Ishikawa (cell line): ENCODE measurements around the gene RTTN.

Experiments used
- CREB1 ChIP-seq: IDR thresholded peaks from 2 replicates; pipeline ENCODE4 v1.6.1; 2012; ENCODE audit warnings: low read depth
- FOXM1 ChIP-seq: IDR thresholded peaks from 2 replicates; pipeline ENCODE4 v1.6.1; 2012; ENCODE audit warnings: low read depth, borderline replicate concordance
- NFIC ChIP-seq: IDR thresholded peaks from 2 replicates; pipeline ENCODE4 v1.6.1; 2012
- RAD21 ChIP-seq: IDR thresholded peaks from 2 replicates; pipeline ENCODE4 v1.6.1; 2012; ENCODE audit warnings: low read depth
- REST ChIP-seq: IDR thresholded peaks from 2 replicates; pipeline ENCODE4 v1.6.1; 2012; ENCODE audit warnings: low read depth, mild to moderate bottlenecking
- TAF1 ChIP-seq: IDR thresholded peaks from 2 replicates; pipeline ENCODE4 v1.6.1; 2012; ENCODE audit warnings: low read depth, mild to moderate bottlenecking
- TEAD4 ChIP-seq: IDR thresholded peaks from 2 replicates; pipeline ENCODE4 v1.6.1; 2012
- ZBTB7A ChIP-seq: IDR thresholded peaks from 2 replicates; pipeline ENCODE4 v1.6.1; 2012; ENCODE audit warnings: low read depth
- TF ChIP-seq, protein P1 (sequence below): IDR thresholded peaks from 2 replicates; pipeline ENCODE4 v1.6.1; 2012
- TF ChIP-seq, protein P2 (sequence below): IDR thresholded peaks from 2 replicates; pipeline ENCODE4 v1.6.1; 2012

- TF ChIP-seq REST: no peak
- TF ChIP-seq, protein P1, sequence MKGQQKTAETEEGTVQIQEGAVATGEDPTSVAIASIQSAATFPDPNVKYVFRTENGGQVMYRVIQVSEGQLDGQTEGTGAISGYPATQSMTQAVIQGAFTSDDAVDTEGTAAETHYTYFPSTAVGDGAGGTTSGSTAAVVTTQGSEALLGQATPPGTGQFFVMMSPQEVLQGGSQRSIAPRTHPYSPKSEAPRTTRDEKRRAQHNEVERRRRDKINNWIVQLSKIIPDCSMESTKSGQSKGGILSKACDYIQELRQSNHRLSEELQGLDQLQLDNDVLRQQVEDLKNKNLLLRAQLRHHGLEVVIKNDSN: no peak
- TF ChIP-seq, protein P2, sequence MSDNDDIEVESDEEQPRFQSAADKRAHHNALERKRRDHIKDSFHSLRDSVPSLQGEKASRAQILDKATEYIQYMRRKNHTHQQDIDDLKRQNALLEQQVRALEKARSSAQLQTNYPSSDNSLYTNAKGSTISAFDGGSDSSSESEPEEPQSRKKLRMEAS: no peak
- TF ChIP-seq RAD21: no peak
- no peak for TF ChIP-seq TEAD4
- TF ChIP-seq TAF1: no peak
- TF ChIP-seq ZBTB7A: no peak
- TF ChIP-seq CREB1: no peak
- TF ChIP-seq NFIC: no peak
- no peak for TF ChIP-seq FOXM1
Observed at GRCh38 chr18:70175216-70175615, 30.3 kb downstream of the RTTN start.
